Effector memory CD8-positive, alpha-beta T cell (primary cell): ENCODE results near the gene HNRNPD.
"Not testable (repeated sequence)": the region's sequence is repeated elsewhere in the genome, so short reads cannot be mapped to it uniquely, and the experiment has no call there.

ENCODE experiments used
- ATAC-seq: fragments of 150-1000 bp; cut with Tn5 transposase; replicated peaks from 2 replicates; pipeline ENCODE4 v1.10.0; 2021; ENCODE audit warnings: mild to moderate bottlenecking, moderate library complexity
- DNase-seq, 3 experiments: peaks; one replicate each; pipeline ENCODE4 v3.0.0; 2021
- H3K27ac Mint-ChIP-seq, 2 donors: one replicate each; pipeline ENCODE4 v1.8.0; 2022; ENCODE audit warnings: mild to moderate bottlenecking in 2 of 2, mixed read lengths in 2 of 2, moderate library complexity in 2 of 2
- H3K27me3 Mint-ChIP-seq, 2 donors: one replicate each; pipeline ENCODE4 v1.8.0; 2022; ENCODE audit warnings: mixed read lengths in 2 of 2
- H3K36me3 Mint-ChIP-seq: one replicate; pipeline ENCODE4 v1.8.0; 2022; ENCODE audit warnings: mild to moderate bottlenecking, moderate library complexity, mixed read lengths; ENCODE audit not compliant: insufficient read depth
- H3K4me1 Mint-ChIP-seq, 2 donors: one replicate each; pipeline ENCODE4 v1.8.0; 2022; ENCODE audit warnings: low read depth in 2 of 2, mixed read lengths in 2 of 2
- H3K4me3 Mint-ChIP-seq, 2 donors: one replicate each; pipeline ENCODE4 v1.8.0; 2022; ENCODE audit warnings: mild to moderate bottlenecking in 2 of 2, mixed read lengths in 2 of 2, moderate library complexity in 2 of 2
- H3K9me3 Mint-ChIP-seq, 2 donors: one replicate each; pipeline ENCODE4 v1.8.0; 2022; ENCODE audit warnings: mixed read lengths in 2 of 2

HNRNPD gene

GRCh38 chr4:82303063-82303462, 70.7 kb downstream of the HNRNPD start:
- H3K4me1 Mint-ChIP-seq, ATAC-seq, H3K36me3 Mint-ChIP-seq, H3K9me3 Mint-ChIP-seq: not testable (repeated sequence)
- Mint-ChIP-seq H3K27ac (peak overlapping the region in 1 of 2 donors; percentile 52), H3K4me3 (peak overlapping the region in 1 of 2 donors; percentile 76), H3K27me3 (peaks cover 35 to 53% of the 10 kb centered on the region in 2 donors)
- DNase-seq, result peak in 2 of 3 experiments; percentile 28 to 30
